GM12873 (cell line): ENCODE data around the gene NBEAL2.

Experiments
- CTCF ChIP-seq: IDR thresholded peaks from 2 replicates; pipeline ENCODE4 v1.5.1; 2012; ENCODE audit warnings: low read depth, mild to moderate bottlenecking, moderate library complexity, low read length, control low read depth; ENCODE audit not compliant: insufficient read depth; ENCODE audit errors: missing control alignments

The NBEAL2 gene

DNA sequence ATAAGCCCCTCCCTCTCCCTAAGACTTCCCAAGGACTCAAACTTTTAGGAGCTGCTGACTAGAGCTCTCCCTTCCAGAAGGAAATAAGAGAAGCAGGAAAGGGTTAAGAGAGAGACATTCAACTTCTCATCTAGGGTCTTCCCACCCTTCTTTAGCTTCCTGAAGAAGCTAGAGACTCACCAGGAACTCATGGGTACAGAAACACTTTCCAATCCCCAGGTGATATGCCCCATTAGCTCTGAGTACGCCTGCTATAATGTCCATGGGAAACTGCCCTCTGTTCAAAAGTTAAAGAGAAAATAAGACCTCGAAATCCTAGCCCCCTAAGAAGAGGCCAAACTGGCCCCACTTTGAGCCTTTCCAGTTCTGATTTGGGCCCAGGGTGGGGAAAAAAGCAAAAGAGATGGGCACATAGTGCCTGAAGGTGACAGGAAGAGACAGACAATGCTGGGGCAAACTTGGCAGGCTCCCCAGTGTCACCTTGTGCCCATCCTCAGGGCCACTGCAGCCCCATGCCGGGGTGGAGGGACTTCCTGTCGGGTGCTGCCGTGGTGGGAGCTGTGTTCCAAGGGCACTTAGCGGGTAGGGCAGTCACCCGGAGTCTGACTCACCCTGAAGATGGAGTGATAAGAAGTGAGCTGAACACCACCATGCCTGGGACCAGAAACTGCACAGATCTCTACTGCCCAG lies 32.5 kb upstream of the NBEAL2 start:
- no peak for TF ChIP-seq CTCF

DNA sequence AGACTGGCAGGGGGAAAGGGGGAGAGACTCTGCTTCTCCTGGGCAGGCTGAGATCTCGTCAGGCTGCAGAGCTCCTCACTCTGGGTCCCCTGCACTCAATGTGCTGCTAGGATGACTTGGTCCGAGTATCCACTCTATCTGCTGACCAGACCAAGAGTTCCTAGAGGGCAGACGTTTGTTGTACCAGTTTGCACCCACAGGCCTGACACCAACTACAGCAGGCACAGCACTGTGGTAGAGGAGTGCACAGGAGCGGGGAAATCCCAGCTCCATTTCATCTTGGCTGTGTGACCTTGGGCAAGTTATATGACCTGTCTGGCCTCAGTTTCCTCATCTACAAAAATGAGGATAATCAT lies 31.9 kb upstream of the NBEAL2 start:
- TF ChIP-seq CTCF: no peak

DNA sequence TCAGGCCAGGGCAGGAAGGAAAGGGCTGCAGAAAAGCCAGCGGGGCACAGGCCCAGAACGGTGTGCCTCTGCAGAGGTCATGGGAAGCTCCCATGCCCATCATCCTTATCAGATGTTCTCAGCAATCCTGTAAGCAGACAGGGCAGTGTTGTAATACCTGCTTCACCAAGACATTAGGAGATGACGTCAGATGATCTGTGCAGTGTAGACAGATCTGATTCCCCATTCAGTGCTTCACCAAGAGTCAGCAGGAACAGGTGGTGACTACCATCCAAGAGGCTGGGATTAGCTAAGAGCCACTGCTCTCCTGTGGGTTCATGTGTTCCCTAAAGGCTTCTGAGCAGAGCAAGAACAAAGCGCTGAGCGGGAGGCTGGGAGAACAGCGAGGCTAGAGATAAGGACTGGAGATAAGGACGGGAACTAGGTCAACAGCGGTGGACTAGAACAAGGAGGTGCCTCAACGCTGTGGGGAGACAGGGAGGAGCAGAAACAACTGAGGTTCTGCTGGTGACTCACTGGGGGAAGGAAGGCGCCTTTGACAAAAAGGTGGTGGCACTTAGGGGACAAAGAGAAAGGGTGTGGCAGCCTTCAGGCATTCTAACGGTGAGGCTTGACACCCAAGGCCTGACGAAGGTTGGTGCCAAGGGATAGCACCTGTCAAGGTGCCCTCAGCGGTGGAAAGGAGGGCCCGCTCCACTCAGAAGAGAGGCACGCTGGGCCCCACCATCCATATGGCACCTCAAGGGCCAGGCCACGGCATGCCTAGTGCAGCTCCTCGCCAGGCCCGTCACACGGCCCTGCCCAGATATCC lies 31.3 kb upstream of the NBEAL2 start:
- no peak for TF ChIP-seq CTCF

DNA sequence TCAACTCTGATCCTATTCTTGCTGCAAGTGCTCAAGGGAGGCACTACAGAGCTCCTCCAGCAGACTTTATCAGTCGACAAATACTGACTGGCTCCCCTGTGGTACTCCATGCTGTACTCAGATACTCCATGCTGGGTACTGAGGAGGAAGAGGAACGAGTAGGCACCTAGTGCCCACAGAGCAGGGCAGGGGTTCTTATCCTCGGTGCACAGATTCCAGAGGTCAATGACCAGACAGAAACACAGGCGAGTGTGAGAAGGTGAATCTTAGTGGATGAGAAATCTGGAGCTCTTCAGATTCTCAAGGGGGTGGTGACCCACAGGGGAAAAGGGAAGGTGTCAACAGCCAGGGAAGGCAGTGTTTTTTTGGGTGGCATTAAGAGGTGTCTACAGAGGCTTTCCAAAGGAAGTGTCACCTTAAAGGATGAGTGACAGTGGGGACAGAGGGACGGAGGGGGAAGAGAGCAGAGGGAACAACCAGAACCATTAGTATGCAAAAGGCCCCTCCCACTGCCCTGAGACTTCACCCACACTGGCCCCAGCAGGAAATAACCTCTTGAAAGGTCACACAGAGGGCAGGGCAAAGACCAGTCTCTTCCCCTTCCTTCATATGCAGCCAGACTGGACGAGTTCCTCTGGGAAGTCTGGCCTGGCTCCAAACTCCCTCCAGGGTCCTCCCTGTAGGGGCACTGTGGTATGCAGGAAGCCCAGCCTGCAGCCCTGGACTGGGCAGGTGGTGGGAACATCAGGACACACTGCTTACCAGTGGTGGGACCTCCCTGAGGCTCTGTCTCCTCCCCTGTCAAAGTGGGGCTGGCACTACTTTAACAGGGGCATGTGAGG lies 30.4 kb upstream of the NBEAL2 start:
- TF ChIP-seq CTCF: no peak

GRCh38 chr3:46950177-46950576 lies 29.3 kb upstream of the NBEAL2 start:
- no peak for TF ChIP-seq CTCF

DNA sequence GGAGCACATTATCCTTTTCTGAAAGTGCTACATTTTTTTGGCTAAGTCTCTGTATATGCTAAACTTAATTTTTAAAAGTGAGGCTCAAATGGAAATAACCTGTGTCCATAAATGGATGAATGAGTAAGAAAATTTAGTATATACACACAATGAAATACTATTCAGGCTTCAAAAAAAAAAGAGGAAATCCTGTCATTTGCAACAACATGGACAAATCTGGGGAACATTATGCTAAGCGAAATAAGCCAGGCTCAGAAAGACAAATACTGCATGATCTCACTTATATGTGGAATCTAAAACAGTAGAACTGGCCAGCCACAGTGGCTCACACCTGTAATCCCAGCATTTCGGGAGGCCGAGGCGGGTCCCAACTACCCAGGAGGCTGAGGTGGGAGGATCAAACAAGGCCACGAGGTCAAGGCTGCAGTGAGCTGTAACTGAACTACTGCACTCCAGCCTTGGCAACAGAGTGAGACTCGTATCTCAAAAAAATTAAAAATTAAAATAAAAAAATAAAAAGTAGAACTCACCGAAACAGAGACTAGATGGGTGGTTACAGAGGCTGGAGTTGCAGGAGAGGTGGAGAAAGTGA lies 28.7 kb upstream of the NBEAL2 start:
- no peak for TF ChIP-seq CTCF
